Panc1 (cell line): Measurements from ENCODE around the gene LPCAT4. TPM values are rescaled to one million over a fixed set of nuclear protein-coding genes. Genes with fewer than 3 reads are reported as not detected.
"Not testable (repeated sequence)": the region's sequence is repeated elsewhere in the genome, so short reads cannot be mapped to it uniquely, and the experiment has no call there.

ENCODE experiments used
- ATAC-seq: fragments of 200-7000 bp; cut with Tn5 transposase; 2 replicates; pipeline ENCODE4 v1.9.1; 2020; ENCODE audit warnings: mild to moderate bottlenecking, moderate library complexity
- BruUV-seq: library from RNA; stranded (reverse); fragments of 400-500 nt; replicated peaks from 2 replicates; lab custom pipeline; 2021; lab: Mats Ljungman, UMichigan
- CTCF ChIA-PET: fragments of 300-600 bp; sonication (Branson Sonifier 250); formaldehyde crosslinking; loops from one replicate; lab custom pipeline; 2022; ENCODE audit warnings: antibody characterized with exemption; lab: Charles Lee
- POLR2A ChIA-PET: fragments of 300-600 bp; sonication (Branson Sonifier 250); formaldehyde crosslinking; loops from one replicate; lab custom pipeline; 2022; ENCODE audit warnings: antibody characterized with exemption; lab: Charles Lee
- DNase-seq: peaks from one replicate; pipeline ENCODE4 v3.0.0-alpha.2; 2010; ENCODE audit warnings: low read depth, low spot score
- H3K27ac ChIP-seq: 2 replicates; pipeline ENCODE4 v1.5.1; 2011; ENCODE audit warnings: mild to moderate bottlenecking, low read length, inconsistent platforms
- H3K27me3 ChIP-seq: fragments of 200-500 bp; sonication (Bioruptor generic); 2 replicates; pipeline ENCODE4 v1.6.0; 2014; ENCODE audit warnings: low read length, inconsistent platforms; ENCODE audit not compliant: control insufficient read depth, insufficient read depth
- H3K36me3 ChIP-seq: fragments of 200-500 bp; sonication (Bioruptor generic); 2 replicates; pipeline ENCODE4 v1.5.1; 2014; ENCODE audit warnings: inconsistent platforms, mild to moderate bottlenecking, low read length, moderate library complexity; ENCODE audit not compliant: control insufficient read depth, insufficient read depth
- H3K4me1 ChIP-seq: 2 replicates; pipeline ENCODE4 v1.5.1; 2011; ENCODE audit warnings: inconsistent platforms, mild to moderate bottlenecking, low read length, moderate library complexity; ENCODE audit not compliant: control insufficient read depth, insufficient read depth
- H3K4me3 ChIP-seq, 2 experiments: 2 replicates each; pipeline ENCODE4 v1.5.1; 2011 to 2012; ENCODE audit warnings: low read depth in 2 of 2, low read length in 2 of 2, mild to moderate bottlenecking in 2 of 2, inconsistent platforms in 1 of 2, moderate library complexity in 1 of 2
- H3K9me3 ChIP-seq: fragments of 200-500 bp; sonication (Bioruptor generic); 2 replicates; pipeline ENCODE4 v1.5.1; 2014; ENCODE audit warnings: low read depth, mild to moderate bottlenecking, inconsistent platforms, low read length, moderate library complexity; ENCODE audit not compliant: control insufficient read depth, insufficient read depth
- POLR2AphosphoS5 ChIP-seq: IDR thresholded peaks from 2 replicates; pipeline ENCODE4 v1.6.1; 2012; ENCODE audit warnings: mild to moderate bottlenecking, low read depth, low read length, moderate library complexity
- SIN3A ChIP-seq: IDR thresholded peaks from 2 replicates; pipeline ENCODE4 v1.6.1; 2012; ENCODE audit warnings: low read depth, mild to moderate bottlenecking, low read length, moderate library complexity, borderline replicate concordance; ENCODE audit not compliant: insufficient read depth
- TCF7L2 ChIP-seq: IDR thresholded peaks from 2 replicates; pipeline ENCODE4 v1.6.1; 2011; ENCODE audit warnings: mild to moderate bottlenecking, low read depth, low read length, inconsistent platforms
- in situ Hi-C: cut with HindIII; loops from 2 replicates; pipeline ENCODE4 v1.10.0; 2016; ENCODE audit warnings: low sequenced_read_pairs, low pct_unique_long_range_greater_than_20kb
- intact Hi-C: fragments of 100-400 bp; cut with micrococcal nuclease; formaldehyde crosslinking; loops from one replicate; pipeline ENCODE4 v1.10.0; 2022; ENCODE audit not compliant: unreplicated experiment
- total RNA-seq: library from RNA; stranded (reverse); gene quantifications from one replicate; pipeline ENCODE4 v1.2.1, GENCODE V29; 2021; ENCODE audit not compliant: unreplicated experiment
- TF ChIP-seq, protein P1 (sequence below): fragments of 450-650 bp; IDR thresholded peaks from 2 replicates; pipeline ENCODE4 v1.5.1; 2017; ENCODE audit warnings: mild to moderate bottlenecking
- TF ChIP-seq, protein P2 (sequence below), 2 experiments: IDR thresholded peaks; 2 replicates each; pipeline ENCODE4 v1.6.1; 2011 to 2012; ENCODE audit warnings: low read depth in 2 of 2, control low read depth in 1 of 2, low read length in 1 of 2, mild to moderate bottlenecking in 1 of 2, moderate library complexity in 1 of 2; ENCODE audit not compliant: insufficient read depth in 1 of 2

LPCAT4 gene
- total RNA-seq, 1 experiment from 2014 or later, result 58.5 TPM

DNA sequence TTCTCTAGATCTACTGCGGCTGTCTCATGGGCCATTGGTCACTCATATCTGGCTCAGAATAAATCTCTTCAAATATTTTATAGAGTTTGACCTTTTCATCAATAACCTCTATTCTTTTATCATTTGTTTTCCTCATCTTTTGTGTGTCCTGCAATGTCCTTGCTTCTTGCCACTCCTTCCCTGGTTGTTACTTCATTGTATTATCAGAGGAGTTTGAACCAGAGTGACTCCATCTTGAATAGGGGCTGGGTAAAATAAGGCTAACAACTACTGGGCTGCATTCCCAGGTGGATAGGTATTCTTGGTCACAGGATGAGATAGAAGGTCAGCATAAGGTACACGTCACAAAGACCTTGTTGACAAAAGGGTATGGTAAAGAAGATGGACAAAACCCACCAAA is 9.9 kb upstream of the LPCAT4 start:
- no peak overlapping the region for H3K4me3 ChIP-seq
- H3K27ac ChIP-seq, result no peak overlapping the region
- H3K4me1 ChIP-seq, result no peaks in the 10 kb centered on the region
- DNase-seq (no peak), ATAC-seq (no peak)
- ChIA-PET CTCF (no interaction called here), POLR2A (no interaction called here)
- no TSS peak for BruUV-seq
- H3K27me3 ChIP-seq, result no peaks in the 10 kb centered on the region
- in situ Hi-C loops, result no loop called here
- intact Hi-C loops, result no loop called here
- no peaks in the 10 kb centered on the region for H3K36me3 ChIP-seq
- no peaks in the 10 kb centered on the region for H3K9me3 ChIP-seq
- TF ChIP-seq TCF7L2, result no peak
- TF ChIP-seq, protein P1, sequence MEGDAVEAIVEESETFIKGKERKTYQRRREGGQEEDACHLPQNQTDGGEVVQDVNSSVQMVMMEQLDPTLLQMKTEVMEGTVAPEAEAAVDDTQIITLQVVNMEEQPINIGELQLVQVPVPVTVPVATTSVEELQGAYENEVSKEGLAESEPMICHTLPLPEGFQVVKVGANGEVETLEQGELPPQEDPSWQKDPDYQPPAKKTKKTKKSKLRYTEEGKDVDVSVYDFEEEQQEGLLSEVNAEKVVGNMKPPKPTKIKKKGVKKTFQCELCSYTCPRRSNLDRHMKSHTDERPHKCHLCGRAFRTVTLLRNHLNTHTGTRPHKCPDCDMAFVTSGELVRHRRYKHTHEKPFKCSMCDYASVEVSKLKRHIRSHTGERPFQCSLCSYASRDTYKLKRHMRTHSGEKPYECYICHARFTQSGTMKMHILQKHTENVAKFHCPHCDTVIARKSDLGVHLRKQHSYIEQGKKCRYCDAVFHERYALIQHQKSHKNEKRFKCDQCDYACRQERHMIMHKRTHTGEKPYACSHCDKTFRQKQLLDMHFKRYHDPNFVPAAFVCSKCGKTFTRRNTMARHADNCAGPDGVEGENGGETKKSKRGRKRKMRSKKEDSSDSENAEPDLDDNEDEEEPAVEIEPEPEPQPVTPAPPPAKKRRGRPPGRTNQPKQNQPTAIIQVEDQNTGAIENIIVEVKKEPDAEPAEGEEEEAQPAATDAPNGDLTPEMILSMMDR, result no peak
- TF ChIP-seq, protein P2, sequence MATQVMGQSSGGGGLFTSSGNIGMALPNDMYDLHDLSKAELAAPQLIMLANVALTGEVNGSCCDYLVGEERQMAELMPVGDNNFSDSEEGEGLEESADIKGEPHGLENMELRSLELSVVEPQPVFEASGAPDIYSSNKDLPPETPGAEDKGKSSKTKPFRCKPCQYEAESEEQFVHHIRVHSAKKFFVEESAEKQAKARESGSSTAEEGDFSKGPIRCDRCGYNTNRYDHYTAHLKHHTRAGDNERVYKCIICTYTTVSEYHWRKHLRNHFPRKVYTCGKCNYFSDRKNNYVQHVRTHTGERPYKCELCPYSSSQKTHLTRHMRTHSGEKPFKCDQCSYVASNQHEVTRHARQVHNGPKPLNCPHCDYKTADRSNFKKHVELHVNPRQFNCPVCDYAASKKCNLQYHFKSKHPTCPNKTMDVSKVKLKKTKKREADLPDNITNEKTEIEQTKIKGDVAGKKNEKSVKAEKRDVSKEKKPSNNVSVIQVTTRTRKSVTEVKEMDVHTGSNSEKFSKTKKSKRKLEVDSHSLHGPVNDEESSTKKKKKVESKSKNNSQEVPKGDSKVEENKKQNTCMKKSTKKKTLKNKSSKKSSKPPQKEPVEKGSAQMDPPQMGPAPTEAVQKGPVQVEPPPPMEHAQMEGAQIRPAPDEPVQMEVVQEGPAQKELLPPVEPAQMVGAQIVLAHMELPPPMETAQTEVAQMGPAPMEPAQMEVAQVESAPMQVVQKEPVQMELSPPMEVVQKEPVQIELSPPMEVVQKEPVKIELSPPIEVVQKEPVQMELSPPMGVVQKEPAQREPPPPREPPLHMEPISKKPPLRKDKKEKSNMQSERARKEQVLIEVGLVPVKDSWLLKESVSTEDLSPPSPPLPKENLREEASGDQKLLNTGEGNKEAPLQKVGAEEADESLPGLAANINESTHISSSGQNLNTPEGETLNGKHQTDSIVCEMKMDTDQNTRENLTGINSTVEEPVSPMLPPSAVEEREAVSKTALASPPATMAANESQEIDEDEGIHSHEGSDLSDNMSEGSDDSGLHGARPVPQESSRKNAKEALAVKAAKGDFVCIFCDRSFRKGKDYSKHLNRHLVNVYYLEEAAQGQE (IDR thresholded peaks at IDR 0.05; ENCODE audit: insufficient read depth in 1 of 2, low read depth in 2 of 2, low read length in 1 of 2), result no peak
- TF ChIP-seq POLR2AphosphoS5, result no peak
- no peak for TF ChIP-seq SIN3A

DNA sequence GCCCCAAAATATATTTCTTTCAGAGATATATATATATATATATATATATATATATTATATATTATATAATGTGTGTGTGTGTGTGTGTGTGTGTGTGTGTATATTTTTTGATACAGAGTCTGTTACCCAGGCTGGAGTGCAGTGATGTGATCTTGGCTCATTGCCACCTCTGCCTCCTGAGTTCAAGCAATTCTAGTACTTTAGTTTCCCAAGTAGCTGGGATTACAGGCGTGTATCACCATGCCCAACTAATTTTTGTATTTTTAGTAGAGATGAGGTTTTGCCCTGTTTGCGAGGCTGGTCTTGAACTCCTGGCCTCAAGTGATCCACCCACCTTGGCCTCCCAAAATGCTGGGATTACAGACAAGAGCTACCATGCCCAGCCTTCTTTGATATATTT is 8.5 kb upstream of the LPCAT4 start:
- BruUV-seq, H3K4me1 ChIP-seq, H3K27me3 ChIP-seq, H3K4me3 ChIP-seq, intact Hi-C loops, CTCF ChIA-PET, H3K27ac ChIP-seq, ATAC-seq, in situ Hi-C loops, DNase-seq, H3K9me3 ChIP-seq, H3K36me3 ChIP-seq: not testable (repeated sequence)
- POLR2A ChIA-PET, result interaction anchor here (0.6 kb wide), 1 partner anchor 8 kb away, joined by 4 read pairs; no protein-coding TSS in a partner anchor

DNA sequence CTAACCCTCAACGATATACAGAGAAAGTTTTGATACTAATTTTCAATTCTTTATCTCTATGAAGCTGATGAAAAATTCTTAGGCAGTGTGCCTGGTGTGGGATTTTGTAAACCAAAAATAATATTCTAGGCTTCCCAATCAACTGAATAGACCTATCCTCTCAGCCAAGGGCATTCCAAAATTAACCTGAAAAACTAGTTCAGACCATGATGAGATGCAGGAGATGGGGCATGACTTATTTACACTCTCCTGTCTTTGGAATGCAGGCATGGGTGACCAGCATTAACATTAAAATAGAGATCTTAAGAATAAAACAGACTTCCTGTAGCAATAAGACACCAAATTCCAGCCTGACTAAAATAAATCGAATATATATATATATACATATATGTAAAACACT is 7.8 kb upstream of the LPCAT4 start:
- DNase-seq, result no peak
- in situ Hi-C loops, result no loop called here
- BruUV-seq, result no TSS peak

More for the DNA sequence above, 7.8 kb upstream of the LPCAT4 start:
- intact Hi-C loops, result no loop called here
- CTCF ChIA-PET, result no interaction called here
- H3K4me1 ChIP-seq, result no peaks in the 10 kb centered on the region
- H3K4me3 ChIP-seq, result no peak overlapping the region
- H3K36me3 ChIP-seq, result no peaks in the 10 kb centered on the region
- no peaks in the 10 kb centered on the region for H3K9me3 ChIP-seq
- TF ChIP-seq SIN3A (no peak), TCF7L2 (no peak), POLR2AphosphoS5 (no peak)
- TF ChIP-seq, protein P1, result no peak
- TF ChIP-seq, protein P2 (IDR thresholded peaks at IDR 0.05; ENCODE audit: insufficient read depth in 1 of 2, low read depth in 2 of 2, low read length in 1 of 2), result no peak
- ATAC-seq, result no peak
- H3K27me3 ChIP-seq, result no peaks in the 10 kb centered on the region
- POLR2A ChIA-PET, result no interaction called here
- H3K27ac ChIP-seq, result no peak overlapping the region
